HepG2 (cell line): Measurements from ENCODE around the gene ZDHHC16.

Experiments
- FOXK1 ChIP-seq: sonication (generic); formaldehyde crosslinking; IDR thresholded peaks from 2 replicates; pipeline ENCODE4 v1.4.0; 2020; ENCODE audit warnings: low read depth, missing genetic modification reagents, borderline replicate concordance
- PHF20 ChIP-seq: sonication (generic); formaldehyde crosslinking; IDR thresholded peaks from 2 replicates; pipeline ENCODE4 v1.5.0; 2020; ENCODE audit warnings: mild to moderate bottlenecking, missing genetic modification reagents

DNA sequence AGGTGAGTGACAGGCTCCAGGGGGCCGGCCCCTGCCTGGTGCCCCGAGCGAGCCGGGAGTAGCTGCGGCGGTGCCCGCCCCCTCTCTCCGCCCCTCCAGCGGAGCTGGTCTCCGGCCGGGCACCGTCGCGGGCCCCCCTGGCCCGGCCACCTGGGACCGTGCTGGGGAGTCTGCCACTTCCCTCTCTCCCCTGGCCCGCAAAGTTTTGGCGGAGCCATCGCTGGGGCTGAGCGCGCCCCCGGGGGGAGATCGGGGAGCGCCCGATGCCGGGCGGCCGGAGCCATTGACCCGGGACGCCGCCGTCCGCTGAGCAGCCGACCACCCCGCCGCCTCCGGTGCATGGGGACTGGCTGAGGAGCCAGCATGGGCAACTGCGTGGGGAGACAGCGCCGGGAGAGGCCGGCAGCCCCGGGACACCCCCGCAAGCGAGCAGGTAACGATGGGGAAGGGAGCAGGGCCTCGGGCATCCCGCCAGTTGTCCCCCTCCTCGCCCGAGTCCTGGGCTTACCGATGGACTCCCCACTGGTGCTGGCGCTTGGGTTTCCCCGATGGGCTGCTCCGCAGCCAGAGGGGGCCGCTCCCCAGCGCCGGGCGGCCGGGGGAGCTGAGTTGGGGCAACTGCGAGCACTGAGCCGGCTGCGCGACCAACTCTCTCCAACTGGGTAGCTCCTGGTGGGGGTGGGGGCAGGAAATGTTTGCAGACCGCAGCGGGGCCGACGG lies 53.0 kb downstream of the ZDHHC16 start, which contains the start of gene UBTD1:
- TF ChIP-seq PHF20 (CRISPR knock-in tag) (no peak; the same call in 1 of the 2 replicates), FOXK1 (CRISPR knock-in tag) (no peak)
